ENCODE results near the gene LMO2. TPM values are rescaled to one million over a fixed set of nuclear protein-coding genes. Genes with fewer than 3 reads are reported as not detected.

Gene LMO2
- total RNA-seq, 1 donor from 2014 or later = 16.1 TPM

- DNase-seq = no peak
Observed at GRCh38 chr11:33819278-33820035, 72.4 kb downstream of the LMO2 start.

Other genes with a start within 250 kb of the LMO2 start
- not detected for gene C11orf91, start 191.2 kb downstream of the LMO2 start, total RNA-seq
- gene CD59, start 155.7 kb downstream of the LMO2 start, total RNA-seq = 270 TPM
- gene FBXO3, start 117.6 kb downstream of the LMO2 start, total RNA-seq = 75.4 TPM
- 175 TPM for gene CAPRIN1, start 159.7 kb upstream of the LMO2 start, total RNA-seq
- 23.0 TPM for gene NAT10, start 213.6 kb upstream of the LMO2 start, total RNA-seq